IPS-NIHi11 (cell line): ENCODE data around the gene CARS1.

Source experiments
- DNase-seq: peaks from one replicate; pipeline ENCODE4 v3.0.0; 2012; ENCODE audit warnings: mixed read lengths, low spot score

The CARS1 gene

DNA sequence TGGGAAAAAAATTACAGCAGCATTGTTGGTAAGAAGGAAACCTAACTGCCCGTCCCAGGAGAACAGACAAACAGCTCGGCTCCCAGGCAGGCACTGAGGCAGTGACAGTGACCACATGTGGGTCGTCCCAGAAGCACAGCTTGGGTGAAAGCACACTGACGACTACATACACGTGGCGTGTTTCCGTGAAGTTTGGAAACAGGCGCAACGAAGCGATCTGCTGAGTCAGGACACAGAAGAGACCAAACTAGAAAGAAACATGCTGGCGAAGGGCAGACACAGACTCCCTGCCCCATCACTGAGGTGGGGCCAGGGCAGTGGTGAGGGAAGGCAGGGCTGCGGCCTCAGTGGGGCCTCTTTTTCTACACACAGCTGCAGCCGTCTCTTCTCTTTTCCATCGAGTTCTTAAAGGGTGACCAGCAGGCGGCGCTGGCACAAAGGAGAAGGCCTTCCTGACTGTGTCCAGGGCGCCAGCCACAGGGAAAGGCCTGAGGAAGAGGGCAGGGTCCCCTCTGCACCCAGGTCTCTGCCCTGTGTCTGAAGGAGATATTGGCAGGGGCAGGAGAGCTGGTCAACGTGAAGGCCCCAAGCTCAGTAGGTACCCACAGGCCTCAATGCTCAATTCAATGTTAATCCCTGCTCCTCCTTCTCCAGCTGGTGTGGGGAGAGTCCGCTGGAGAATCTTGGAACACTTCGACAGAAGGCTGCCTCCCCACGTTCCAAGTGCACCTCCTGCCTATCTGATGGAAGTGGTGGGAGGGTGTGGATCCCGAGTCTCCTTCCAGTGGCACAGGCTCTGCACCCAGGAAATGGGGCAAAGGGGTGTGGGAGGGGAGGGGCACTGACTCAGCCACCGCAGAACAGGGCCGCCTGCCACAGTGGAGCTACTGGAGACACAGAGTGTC is 19.9 kb downstream of the CARS1 start:
- DNase-seq = peak; percentile 87

DNA sequence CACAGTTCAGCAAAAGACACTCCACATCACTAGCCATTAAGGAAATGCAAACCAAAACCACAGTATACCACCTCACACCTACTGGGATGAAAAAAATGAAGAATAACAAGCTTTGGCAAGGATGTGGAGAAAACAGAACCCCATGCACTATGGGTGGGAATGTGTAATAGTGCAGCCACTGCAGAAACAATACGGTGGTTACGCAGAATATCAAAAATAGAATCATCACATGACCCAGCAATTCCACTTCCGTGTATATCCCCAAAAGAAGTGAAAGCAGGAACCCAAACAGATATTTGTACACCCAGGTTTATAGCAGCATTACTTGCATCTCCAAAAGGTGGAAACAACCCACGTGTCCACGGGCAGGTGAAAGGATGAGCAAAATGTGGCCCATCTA is 20.8 kb downstream of the CARS1 start:
- DNase-seq = no peak

DNA sequence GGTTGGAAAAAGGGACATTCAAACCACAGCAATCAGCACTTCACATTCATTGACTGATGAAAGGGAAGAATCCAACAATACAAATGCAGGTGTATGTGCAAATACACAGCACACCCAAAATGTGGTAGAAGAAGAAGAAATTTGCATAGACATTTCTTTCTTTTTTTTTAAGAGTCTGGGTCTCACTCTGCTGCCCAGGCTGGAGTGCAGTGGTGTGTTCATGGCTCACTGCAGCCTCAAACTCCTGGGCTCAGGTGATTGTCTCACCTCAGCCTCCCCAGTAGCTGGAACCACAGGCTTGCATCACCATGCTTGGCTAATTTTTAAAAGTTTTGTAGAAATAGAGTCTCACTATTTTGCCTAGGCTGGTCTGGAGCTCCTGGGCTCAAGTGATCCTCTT is 21.9 kb downstream of the CARS1 start:
- no peak for DNase-seq

DNA sequence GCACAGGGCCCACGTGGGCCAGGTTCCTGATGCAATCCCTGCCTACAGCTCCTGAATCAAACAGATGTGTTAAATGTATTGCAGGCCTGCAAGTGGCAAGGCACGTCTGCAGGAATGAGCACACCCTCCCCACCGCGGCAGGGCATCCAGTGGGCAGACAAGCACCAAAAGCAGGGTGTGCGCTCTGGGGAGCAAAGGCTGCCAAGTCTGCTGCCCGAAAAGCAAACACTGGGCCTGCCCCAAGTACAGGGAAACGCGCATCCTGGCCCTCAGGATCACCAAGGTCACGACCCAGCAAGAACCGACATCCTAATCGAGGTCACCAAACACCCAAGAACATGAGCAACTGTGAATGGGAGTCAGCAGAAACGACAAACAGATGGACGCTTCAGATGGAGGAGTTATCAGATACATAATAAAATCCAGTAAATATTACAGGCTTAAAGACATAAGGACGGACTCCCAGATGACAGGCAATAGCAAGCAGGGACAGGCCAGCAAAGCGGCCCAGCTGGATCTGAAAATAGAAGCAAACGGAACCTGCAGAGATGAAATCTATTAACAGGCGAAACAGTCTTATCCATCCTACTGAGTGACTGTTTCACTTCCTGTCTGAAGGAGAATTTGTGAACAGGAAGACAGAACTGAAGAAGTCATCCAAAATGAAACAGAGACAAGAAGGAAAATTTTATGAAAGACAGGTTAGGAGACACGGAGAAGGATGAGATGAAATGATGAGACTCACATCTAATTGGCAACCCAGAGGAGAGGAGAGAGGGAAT is 26.7 kb downstream of the CARS1 start:
- DNase-seq = no peak

DNA sequence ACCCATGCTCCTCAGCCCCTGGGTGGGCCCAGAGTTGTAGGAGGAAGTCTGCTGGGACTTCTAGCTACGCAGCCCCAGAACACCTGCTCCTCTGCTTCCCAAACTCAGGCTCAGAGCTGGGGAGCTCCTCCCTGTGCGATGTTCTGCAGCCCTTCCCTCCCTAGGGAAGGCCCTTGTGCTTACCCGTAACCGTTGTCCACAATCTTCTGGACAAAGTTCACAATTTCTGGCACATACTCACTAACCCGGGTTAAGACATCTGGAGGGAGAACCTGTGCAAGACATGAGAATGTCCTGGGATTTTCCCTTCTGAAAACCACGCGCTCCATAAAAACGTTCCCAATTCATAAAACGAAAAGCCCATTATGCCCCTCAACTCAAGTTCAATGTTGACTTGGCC is 28.4 kb downstream of the CARS1 start:
- no peak for DNase-seq

DNA sequence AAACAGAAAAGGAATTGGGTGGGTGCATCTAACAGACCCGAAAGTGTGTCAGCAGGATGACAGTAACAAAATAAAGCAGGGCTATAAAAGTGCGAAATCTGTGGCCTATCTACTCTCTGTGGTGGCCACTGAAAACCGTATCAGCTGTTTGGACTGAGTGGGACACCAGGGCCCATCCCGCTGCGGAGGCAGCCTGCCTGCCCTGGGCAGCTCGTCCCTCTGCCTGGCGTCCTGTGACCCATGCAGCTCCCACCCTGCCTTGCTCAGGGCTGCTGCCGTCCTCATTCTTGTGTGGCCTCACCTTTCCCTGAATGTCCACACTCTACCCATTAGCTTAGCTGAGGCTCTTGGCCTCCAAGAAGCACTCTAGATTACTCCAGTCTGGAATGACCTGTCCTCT is 30.4 kb downstream of the CARS1 start:
- DNase-seq = no peak

DNA sequence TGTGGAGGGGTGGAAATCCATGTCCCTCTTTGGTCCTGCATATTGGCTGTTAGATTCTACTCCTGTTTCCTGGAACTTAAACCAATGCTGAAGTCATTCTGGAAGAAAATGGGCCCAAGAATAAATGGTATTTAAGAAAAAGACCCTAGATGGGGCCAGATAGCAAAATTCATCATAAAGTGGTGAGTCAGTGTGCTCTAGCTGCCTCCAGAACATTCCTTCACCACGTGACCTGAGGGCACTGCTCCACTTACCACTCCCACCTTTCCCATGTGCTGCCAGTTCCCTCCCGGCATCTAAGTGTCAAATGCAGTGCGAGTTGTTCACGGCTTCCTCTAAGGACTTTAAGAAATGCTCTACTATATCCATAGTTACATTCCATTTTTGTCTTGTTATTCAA is 34.2 kb downstream of the CARS1 start:
- DNase-seq = no peak

DNA sequence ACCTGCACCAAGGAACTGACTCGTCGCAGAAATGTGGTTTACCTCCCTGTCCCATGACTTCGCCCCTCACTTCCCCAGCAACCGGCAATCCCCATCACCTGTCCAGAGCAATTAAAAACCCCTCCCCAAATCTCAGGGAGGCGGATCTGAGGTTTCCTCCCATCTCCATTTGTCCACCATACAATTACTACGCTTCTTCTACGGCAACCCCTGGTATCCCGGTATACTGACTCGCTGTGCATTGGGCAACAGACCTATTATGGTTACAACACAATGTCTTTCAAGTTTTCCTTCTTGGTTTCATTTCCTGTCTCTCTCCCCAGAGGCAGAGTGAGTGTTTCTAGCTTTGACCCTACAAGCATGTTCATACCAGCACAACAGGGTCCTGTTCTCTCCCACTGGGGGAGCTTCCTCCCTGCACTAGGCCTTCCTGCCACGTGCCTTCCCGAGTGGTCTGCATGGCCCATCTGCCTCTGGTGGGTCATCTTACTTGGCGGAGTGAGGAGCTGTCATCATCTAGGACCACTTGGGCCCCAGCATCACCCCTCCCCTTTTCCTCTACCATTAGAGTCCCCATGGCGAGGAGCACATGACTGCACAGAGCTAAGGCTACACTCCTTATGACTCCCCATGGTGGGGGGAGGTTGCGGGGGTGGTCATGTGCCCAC is 34.8 kb downstream of the CARS1 start:
- no peak for DNase-seq

DNA sequence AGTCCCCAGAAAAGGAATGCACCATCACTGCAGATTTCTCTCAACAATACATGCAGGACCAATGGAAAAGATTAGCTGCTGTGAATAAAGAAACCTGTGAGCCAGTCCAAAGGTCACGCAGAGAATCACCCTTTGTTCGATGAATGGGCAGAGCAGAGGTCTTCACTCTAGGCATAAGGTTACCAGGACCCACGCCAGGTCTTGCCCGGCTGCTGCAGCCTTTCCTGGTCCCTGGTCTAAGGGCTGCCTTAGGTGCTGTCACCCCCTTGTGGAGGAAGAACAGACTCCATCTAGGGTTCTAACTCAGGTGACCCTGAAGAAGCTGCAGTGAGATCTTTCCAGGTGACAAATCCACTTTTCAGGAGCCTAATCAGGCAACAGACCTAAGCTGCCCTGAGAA is 36.1 kb downstream of the CARS1 start:
- peak; percentile 82 for DNase-seq

DNA sequence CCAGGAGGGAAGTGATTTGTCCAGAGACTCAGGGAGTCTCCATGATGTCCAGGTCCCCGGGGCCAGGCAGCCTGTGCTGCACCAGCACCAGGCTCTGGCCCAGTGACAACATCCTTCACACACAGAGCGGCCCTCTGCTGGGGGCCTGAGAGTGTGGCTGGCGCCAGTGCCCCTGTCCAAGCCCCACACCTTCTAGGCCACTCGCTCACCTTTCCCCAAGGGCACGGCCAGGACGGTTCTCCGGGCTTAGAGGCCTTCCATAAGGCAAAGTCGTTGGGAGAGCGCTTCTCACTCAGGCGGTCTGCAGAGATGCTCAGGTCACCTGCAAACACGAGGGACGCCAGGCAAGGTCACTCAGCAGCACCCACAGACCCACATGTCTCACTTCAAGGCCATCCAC is 37.2 kb downstream of the CARS1 start:
- DNase-seq = no peak

DNA sequence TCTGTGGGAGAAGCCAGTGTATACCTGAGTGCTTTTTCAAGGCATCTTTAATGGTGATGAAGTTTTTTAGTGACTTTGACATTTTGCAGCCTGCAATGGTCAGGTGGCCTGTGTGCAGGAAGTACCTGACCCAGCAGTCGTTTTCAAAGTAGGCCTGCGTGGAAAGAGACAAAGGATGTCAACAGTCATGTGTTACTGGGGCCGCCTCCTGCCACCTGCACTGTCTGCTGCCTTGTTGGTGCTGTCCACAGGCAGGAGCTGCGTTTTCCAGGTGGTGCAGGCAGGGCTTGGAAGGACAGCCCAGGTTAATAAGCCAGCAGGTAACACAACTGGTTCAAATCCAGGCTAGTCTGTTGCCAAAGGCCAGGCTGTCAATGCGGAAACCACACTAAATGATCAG is 38.6 kb downstream of the CARS1 start:
- no peak for DNase-seq

DNA sequence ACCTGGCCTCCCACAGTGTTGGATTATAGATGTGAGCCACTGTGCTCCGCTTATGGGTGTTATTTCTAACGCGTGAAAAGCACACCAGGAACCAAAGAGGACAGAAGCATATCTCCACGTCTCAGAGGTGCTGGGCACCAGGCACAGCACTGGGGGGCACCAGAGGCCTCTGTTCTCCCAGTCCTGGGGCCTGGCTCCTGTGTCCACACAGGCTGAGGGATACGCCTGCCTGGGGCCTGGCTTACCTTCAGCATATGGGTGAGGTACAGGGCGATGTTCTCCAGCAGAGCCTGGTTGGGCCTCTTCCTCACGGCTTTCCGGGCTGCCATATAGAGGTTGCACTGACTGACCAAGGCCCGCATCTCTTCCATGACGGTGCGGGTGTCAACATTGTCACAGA is 40.4 kb downstream of the CARS1 start:
- DNase-seq = no peak

DNA sequence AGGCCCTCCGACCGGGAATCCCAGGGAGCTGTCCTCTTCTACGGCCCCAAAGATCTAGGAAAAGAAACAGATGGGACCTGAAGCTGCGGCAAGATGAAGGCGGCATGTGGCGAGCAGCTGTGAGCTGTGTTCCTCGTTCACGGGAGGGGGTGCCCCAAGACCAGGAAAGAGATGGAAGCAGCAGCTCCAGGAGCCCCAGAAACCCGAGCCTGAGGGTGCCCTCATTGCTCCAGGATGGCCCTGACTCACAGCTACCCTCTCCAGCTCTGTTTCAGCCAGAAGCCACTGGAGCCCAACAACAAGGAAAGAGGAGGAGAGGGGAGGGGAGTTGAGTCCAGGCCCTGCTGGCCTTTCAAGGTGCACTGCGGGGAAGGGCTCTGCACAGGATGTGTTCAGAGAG is 41.4 kb downstream of the CARS1 start:
- no peak for DNase-seq

DNA sequence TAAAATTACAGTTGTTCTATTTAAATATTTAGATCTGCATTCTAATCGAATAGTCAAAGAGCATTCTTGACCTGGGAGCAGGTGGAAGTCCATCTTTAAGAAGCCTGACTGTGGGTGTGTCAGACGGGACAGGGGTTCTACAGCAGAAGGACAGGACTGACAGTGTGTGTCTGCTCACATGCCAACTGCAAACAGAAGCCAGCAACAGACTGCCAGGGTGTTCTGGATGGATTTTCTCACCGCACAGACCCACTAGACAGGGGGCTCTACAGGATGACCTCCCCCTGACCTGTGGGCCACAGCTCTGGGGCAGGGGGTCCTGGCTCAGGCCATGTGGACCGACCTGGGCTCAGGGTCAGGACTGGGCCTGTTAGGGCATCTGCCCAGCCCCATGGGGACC is 42.3 kb downstream of the CARS1 start:
- DNase-seq = no peak

DNA sequence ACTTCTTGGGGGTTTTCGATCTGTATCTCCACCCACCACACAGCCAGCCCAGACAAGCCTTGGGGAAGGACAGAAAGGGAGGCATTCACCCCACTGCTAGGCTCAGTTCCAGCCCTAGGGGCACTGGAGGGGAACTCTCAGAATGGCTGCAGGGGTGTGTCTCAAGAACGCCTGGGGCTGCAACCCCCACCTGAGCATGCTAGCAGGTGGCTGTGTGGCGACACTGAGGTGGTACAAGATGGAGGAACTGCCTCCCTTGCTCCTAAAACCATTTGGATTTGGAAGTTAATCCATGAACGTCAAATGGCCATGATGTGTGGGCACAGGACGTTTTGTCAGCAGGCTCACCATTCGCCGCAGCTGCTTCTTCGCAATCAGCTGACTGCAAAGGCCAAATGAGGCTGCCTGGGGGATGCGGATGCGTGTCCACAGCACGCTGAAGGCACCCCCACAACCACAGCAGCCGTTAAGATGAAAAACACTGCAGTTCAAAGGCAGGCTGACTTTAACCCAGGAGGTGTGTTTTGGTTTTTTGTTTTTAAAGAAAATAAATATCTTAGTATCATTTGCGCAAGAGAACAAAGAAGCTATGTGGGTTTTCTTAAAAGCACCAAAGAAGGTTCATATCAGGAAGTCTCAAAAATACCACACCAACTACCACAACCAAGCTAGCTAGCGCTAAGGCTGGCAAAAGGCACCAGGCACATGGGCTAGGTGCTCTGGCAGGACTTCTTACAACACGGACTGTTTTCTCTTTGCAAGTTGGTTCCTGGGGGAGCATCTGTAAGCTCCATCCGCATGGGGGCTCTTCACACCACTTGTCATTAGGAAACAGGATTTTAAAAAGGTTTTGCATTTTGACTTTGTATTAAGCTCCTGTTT is 42.9 kb downstream of the CARS1 start:
- no peak for DNase-seq

DNA sequence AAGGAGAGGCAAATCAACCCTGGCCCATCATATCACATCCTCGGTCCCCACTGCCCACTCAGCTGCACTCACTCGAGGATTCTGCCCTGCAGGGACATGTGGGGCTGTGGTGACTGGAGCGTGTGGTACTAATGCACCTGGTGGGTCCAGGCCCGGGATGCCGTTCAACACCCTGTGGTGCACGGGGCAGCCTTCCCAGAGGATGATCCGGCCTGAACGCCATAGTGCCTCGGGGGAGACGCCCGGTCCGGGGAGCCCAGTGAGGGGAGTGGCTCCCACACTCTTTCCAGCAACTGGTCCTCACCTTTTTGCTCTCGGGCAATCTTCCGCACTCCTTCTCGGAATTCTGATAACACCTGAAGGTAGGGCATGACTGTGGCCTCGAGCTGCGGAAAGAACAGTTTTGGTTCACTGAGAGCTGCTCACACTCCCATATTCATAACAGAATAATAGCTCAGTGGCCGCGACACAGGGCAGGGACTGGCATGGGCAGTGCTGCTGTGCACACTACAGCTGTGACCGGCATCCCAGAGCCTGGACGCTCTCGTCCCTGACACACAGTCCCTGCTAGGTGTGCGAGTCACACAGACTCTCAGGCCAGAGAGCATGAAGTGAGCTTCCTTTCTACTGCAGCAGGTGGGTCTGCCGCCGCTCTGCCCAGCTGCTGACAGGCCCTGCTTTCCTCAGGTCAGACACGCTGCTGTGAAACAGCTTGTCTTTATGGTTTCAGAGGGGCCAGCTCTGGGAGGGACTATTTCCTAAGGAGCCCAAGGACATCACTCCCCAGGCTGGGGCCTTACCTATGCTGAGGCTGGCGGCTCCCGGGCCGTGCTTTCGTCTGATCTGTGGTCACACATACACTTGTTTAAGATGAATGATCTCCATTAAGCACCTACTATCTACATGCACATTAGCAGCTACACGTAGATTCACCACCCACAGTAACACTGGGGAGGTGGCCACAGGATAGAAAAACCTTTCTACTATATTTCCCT is 45.0 kb downstream of the CARS1 start:
- DNase-seq = no peak

DNA sequence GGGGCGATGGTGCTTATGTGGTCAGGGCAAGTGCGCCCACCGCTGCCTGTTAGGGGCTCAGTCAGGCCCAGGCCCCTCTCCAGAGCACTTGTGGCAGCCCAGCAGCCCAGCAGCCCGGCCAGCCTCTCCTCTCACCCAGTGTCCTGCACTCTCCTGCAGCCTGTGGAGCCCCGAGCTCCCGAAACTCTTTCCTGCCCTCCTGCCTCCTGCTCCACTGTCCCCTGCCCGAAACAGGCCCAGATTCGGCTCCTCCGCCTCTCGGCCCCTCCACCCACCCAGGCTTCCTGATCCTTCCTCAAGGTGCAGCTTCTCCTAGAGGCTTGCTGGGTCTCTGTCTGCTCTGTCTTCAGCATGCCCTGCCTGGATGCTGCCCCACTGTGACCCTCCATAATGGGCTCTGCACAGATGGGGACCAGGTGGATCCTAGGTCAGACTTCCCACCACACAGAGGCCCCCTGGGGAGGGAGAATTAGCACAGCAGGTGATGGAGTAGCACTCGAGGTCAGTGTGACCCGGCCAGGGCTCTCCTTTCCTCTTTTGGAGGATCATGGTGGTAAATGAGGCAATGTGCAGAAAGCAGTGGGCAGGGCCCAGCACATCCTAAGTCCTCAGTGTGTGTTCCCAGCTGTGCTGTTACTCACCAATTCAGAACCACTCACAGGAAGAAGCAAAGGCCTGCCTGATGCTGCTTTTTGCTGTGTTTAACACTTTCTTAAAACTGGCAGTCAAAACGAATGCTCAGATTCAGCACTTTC is 46.5 kb downstream of the CARS1 start:
- DNase-seq = no peak

DNA sequence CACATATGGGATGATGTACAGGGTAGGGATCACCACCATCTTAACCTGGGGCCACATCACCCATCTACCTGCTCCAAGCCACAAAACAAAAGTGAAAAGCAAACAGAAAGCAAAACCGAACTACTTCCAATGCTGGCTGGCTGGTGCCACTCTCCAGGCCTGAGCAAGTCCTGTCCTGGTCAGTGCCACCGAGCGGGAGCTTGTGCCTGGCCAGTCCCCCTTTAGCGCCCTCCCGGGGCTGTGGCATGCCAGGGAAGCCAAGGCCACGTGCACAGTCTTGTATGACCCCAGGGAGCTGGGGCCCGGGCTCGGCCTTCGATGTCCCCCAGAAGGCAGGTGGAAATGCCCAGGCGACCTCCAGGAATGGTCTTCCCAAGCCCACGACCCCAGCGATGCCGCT is 47.2 kb downstream of the CARS1 start:
- DNase-seq = no peak

DNA sequence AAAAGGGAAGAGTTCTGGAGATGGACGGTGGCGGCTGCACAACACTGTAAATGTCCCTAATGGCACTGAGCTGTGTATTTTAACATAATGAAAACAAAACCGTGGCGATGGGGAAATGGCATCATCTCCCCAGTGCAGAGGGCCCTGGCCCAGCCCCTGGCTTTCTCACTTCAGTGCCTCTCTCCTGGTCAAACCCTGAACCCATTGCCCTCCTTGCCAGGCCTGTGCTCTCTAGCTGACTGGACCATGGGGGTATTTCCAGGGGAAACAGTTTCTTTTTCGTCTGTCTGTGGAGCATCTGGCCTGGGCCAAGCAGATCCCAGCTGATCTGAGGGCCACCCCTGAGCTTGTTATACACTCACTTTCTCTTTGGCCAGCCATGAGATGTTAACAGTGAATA is 47.7 kb downstream of the CARS1 start:
- DNase-seq = no peak
